Peyer's patch (tissue), 4 donors: Measurements from ENCODE around the gene FXYD7.
"Not testable (repeated sequence)": the region's sequence is repeated elsewhere in the genome, so short reads cannot be mapped to it uniquely, and the experiment has no call there.

Source experiments
- CTCF ChIP-seq, 6 experiments: fragments of 450-650 bp in 4 of 6; fragments of 200-600 bp in 2 of 6; sonication (generic) in 1 of 6; IDR thresholded peaks; one replicate each; pipeline ENCODE4 v1.5.1; 2017 to 2019; ENCODE audit warnings: antibody characterized with exemption in 6 of 6, mild to moderate bottlenecking in 3 of 6, moderate library complexity in 1 of 6
- POLR2A ChIP-seq, 2 donors: fragments of 450-650 bp; IDR thresholded peaks; one replicate each; pipeline ENCODE4 v1.5.1; 2017; ENCODE audit warnings: antibody characterized with exemption in 2 of 2, mild to moderate bottlenecking in 2 of 2, moderate library complexity in 2 of 2

DNA sequence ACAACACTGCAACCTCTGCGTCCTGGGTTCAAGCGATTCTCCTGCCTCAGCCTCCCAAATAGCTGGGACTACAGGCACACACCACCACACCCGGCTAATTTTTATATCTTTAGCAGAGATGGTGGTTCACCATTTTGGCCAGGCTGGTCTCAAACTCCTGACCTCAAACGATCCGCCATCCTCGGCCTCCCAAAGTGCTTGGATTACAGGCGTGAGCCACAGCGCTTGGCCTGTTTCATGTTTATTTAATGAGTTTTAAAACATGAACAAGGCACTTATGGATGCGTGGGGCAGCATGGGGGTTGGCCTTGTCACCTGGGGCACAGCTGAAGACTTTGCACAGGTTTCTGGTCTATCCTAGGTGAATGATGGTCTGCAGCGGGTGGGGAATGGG lies 10.1 kb downstream of the FXYD7 start:
- TF ChIP-seq CTCF, POLR2A (IDR thresholded peaks at IDR 0.05): not testable (repeated sequence)
